COLO668 (cell line): ENCODE data around the gene SPACDR.

ENCODE experiments used
- DNase-seq: peaks from one replicate; lab custom pipeline; 2025; ENCODE audit not compliant: unreplicated experiment; lab: John Stamatoyannopoulos, UW

The SPACDR gene

DNA sequence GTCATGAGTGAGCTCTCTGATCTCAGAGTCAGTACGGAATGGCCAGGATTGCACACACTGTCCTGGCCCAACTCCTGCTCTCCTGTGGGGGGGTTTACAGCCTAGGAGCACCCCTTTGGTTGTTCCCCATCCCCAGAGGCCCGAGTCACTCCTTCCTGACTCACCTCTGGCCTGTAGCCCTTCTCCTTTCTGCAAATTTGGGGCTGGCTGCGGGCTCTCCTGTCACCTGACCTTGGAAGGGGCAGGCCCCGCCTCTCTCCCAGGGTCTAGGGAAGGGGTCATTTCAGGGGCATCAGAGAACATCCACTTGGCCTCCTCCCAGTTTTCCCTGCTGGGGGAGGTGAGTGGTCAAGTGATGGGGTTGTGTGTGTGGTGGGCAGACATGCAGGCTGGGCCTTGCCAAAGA, 21.4 kb upstream of the SPACDR start:
- DNase-seq = no peak

DNA sequence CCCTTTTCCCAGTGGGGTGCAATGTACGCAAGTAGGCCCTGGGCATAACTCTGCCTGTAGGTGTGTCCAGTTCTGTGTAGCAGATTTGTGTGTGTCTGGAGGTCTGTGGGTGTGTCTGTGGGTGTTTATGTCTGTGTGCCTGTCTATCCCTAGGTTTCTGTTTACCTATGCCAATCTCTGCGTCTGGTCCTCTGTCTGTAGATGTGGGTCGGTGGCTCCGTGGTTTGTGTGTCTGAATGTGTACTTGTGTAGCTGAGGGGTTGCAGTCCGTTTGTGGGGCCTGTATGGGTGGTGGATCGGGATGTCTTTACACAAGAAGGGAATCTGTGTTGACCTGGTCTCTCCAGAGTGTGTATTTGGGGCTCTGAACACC, 20.6 kb upstream of the SPACDR start:
- no peak for DNase-seq

DNA sequence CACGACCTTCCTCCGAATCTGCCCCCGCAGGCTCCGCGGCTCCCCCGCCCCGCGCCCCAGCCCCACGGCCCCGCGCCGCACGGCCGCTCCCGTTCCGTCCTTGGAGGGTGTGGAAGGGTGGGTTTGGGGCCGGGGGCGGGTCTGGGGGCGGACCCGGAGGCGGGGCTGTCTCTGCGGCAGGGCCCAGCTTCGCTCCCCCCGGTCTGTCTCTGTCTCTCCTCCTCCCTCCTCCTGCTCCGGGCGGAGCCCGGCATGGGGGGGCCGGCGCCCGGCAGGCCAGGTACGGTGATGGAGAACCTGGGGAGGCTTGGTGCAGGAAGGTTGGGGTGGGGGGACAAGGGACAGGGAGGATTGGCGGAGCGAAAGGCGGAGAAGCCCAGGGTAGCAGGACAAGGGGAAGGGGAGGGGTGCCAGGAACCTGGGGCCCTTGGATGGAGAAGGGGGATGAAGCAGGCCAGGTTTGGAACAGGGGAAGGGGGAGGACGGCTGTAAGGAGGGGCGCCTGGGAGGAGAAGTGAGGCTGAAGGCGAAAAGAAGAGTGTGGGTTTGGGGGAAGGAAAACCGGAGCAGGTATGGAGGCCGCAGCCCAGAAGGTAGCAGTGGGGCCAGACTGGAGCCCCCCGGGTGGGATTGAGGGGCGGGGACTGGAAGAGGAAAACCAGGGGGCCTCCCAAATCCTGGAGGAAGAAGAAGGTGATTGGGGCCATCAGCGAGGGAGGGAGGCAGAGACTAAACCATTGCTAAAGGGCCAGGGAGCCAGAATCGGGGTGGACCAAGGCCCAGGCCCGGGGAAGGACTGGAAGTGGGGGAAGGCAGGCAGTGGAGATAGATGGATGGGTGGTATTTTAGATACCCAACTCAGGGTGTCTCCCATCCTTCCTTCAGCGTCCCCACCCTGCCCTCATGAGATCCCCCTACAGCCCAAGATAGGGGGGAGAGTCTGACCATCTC, 19.9 kb upstream of the SPACDR start, which contains the start of gene NYAP1:
Gene NYAP1, plus strand, starts transcription at position 206 of the 951 bp plus-strand sequence. CDS start 1,385 bp downstream, outside the sequence.
- DNase-seq = no peak

DNA sequence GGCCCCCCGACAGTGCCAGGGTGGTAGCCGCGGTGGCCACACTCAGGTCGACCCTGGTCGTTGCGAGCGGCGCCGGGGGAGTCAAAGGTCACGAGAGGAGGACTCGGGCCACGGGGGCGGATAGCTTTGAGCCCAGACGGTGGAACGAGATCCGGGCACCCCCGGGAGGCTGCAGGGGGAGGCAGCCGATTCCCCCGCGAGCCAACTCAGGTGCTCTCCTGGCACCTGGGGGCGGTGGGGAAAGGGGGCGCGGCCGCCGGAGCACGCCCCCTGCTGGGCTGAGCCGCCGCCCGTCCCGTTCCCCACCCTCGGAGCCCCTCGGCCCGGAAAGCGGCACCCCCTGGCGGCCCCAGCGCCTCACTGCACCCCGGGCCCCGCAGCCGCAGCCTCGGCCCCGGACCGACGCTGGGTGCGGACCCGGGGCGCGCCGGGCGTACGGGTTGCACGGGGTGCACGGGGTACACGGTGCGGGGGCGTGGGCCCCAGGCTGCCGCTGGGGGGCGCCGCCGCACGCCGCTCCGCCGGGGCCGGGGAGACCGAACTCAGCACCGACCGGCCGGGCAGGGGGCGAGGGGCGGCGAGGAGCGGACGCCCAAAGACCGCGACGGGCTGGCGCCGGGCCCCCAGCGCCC, 19.1 kb upstream of the SPACDR start:
- peak; percentile 63 for DNase-seq

DNA sequence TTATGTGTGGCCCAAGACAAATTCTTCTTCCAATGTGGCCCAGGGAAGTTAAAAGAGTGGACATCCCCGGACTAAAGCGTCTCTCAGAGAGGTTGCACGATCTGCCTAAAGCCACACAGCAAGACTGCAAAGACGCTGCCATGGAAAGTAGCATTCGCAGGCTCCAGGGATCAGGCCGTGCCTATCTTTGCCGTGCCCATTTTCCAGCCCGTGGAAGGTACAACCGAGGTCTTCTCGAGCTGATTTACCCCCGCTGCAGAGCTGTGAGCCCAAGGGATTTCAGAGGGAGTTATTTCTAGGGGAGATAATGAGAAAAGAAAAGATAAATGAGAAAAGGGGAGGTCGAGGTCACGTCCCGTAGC, 18.6 kb upstream of the SPACDR start:
- no peak for DNase-seq

DNA sequence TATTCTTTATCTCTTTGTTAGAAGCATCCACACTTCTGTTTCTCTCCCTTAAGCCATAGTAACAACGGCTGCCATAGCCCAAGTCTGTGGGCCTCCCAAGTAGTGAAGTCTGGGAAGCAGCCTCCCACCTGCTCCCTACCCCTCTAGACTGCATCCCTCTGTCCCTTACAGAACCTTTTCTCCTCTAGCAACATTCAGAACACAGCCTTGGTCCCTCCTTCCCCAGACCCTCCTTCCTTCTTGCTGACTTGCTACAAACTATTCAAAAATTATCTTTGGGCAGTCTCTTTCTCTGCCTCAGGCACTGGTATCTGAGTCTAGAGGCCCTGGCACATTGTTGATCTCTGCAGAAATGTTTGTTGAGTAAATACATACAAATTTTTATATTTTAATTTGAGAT, 17.4 kb upstream of the SPACDR start:
- DNase-seq = no peak

DNA sequence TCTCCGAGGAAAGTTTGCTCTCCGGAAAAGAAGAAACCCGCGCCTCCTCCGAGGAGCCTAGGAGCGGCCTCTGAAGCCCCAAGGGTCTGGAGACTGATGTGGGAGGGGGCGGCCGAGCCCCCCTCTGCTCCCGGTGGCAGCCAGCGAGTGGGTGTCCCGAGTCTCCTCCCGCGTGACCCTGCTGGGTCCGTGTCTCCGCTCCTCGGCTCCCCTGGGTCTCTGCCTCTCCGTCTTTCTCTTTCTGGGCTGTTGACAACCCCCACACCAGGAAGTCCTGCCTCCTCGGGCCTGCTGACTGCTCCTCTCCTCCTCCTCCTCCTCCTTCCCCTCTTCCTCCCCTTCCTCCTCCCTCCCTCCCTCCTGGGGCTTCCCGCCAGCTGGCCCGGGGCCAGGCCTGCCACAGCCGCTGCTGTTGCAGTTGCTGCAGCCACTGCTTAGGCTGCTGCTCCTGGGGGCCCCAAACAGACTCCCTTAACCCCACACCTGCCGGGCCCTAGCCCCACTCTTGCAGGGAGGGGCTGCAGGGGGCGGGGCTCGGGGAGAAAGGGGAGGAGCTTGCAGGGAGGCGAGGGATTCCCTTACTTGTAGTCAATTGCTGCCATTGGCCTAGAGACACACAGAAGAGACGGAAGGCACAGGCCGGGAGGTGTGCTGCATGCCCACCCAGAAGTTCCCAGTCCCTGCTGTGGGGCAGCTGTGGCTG, 15.0 kb upstream of the SPACDR start, which contains the start of gene TSC22D4:
Gene TSC22D4, minus strand, starts transcription at position 257 of the 703 bp plus-strand sequence. CDS start 1,176 bp downstream, outside the sequence.
- DNase-seq = peak; percentile 83

DNA sequence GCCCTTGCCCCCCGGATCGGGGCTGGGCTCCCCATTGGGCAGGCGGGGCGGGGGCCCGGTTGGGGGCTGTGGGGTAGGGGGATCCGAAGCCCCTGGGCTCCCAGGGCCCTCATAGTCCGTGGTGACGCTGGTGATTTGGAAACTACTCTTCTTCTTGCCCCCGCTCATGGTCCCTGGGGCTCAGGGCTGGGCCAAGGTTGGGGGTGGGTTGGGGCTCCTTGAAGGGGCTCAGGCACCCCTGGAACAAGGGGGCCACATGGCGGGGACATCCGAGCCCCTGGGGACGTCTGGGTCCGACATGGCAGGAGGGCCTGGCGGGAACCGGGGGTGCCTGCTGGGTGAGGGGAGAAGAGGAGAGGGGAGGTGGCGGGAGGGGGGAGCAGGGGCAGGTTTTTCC, 13.8 kb upstream of the SPACDR start:
- DNase-seq = no peak

DNA sequence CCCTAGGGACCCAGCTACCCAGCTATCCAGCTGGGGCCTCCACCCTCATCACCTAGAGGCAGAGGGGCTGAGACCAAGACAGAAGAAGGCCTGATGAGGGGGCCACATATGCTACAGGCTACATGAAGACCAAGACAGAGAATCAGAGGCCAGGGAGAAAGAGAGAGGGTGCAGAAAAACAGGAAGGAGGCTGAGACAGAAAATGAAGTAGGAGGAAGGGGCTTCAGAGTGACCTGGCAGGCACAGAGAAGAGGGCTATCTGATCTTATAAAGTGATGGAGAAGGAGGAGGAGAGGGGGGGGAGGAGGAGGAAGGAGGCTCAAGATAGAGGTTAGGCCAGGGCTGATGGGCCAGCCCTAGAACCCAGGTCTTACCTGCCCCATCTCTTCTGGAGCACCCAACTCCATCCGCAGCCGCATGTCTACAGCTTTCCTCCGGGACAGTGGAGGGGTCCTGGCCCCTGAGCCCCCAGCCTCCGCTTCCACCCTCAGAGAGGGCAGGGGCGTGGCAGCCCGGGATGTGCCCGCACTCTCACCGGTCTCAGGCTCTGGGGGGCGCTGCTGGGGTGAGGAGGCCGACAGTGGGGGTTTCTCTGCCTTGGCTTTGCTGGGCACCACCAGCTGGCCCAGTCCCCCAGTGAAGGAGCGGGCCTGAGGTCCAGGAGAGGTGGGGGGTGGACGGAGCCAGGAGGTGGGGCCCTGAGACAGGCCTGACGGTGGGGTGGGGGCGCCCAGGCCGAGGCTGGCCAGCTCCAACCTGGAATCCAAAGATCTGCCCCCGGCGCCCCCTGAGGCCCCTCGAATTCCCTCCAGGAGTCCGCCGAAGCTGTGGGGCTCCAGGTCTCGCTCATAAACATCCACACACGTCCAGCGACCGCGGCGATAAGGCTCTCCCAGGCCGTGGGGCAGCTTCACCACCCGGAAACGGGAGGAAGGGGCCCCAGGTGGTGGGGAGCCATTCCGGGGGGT, 13.1 kb upstream of the SPACDR start:
- peak; percentile 22 for DNase-seq

DNA sequence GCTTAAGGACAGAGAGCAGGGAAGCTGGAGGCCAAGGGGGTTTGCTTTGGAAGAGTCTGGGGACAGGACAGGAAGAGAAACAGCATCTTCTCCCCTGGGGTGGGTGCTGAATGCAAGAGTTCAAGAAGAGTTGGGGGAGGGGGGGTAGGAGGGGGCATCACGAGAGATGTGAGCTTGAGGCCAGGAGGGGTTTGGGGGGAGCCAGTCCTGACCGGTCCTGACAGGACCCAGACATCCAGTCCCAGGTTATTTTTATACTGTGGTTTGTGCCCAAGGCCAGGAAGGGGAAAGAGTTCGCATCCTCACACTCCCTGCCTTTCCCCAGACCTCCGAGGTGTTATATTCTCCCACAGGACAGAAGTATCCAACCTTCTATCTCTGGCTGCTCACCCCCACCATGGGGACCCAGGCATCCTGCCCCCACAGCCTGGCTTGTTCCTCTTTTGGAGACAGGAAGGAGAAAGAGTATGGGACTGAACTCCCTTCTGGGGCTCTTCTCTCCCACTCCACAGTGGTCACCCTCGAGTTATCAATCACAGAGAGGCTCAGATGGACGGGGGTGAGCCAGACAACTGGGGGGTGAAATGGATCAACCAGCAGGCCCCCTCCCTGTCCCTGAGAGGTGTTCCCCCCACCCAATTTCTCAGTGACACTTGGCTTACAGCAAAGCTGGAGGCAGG, 12.2 kb upstream of the SPACDR start:
- DNase-seq = no peak

DNA sequence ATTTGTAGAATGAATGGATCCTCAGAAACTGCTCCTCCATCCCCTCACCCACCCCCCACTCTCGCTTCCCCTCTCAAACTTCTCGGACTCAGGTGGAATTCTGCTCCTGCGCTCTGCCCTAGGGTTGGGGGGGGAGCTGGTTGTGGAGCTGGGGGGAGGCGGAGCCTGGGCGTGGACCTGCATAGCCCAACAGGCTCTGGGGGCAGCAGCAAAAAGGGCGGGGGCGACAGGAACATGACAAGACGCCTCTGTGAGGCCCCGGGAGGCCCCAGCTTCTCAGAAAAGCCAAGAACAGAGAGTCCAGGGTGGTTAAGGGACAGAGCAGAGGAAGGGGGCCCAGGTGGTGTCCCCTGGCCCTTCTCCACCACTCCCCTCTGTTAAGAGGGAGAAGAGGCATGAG, 11.5 kb upstream of the SPACDR start:
- DNase-seq = no peak

DNA sequence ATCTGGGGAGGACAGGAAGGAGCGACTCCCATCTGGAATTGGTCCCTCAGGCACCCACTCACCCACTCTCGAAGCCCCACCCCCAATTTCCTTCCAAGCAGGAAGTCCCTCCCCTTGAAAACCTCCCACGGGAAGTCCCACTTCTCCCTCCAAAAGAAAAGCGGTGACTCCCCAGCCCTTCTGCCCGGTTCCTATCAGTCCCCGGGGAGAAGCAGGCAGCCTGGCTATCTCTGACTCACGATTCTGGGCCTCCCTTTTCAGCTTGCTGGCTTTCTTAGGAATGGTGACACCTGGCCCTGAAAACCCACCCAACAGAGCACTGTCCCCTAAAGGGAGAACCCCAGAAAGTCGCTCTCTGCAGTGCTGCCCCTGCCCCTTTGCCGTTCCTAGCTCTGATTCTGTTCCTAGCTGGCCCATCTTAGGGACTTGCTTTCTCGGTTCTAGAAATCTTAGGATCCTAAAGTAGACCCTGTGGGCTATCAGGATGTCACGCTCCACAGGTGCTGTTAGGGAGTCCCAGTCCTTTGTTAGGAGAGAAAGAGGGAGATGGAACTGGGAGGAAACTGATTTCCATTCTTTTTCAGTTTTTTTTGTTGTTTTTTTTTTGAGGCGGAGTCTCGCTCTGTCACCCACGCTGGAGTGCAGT, 8.9 kb upstream of the SPACDR start:
- no peak for DNase-seq

DNA sequence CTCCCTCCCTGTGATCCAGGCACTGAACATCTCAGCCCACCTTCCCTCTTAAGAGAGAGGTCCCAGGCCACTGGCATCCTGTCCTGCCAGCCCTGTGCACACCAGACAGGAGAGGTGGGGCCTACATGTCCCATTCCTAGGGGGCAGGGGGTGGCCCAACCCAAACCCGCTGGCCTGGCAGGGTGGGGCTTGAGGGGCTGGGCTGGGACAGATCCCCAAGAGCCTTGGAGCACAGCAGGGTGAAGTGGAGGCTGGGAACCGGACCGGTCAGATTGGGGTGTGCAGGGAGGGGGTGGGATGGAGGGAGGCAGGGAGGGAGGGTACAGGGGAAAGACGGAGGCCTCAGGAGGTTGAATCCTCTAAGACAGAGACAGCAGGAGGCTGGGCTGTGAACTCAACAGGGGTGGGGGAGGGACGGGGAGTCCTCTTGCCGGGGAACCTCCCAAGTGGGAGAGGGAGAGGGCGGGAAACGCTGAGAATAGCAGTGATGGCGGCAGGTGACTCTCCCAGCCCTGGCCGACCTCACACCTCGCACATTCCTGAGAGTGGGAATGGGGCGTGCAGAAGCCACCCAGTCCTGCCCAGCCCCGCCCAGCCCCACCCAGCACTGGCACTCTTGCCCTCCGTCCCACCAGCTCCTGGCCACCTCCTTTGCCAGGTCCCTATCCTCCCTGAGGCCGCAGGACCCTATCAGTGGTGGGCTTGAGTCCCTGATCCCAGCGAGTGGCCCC, 8.2 kb upstream of the SPACDR start:
- DNase-seq = no peak

DNA sequence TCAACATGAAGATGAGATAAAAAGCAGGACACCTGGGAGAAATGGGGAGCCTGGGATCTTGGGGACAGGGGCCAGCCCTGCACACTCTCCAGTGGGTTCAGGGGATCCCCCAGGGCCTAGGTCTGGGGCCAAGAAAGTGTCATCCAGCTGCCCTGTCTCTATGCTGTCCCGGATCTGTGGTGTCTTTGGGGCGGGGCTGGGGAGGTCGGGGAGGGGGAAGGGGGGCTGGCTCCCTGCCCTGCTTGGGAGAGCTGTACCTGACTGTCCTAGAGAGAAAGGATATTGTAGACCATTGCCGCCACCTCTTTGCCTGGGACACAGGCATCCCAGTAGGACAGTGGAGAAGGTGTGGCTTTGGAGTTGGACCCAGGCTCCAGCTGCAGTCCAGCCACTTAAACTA, 7.0 kb upstream of the SPACDR start:
- no peak for DNase-seq

DNA sequence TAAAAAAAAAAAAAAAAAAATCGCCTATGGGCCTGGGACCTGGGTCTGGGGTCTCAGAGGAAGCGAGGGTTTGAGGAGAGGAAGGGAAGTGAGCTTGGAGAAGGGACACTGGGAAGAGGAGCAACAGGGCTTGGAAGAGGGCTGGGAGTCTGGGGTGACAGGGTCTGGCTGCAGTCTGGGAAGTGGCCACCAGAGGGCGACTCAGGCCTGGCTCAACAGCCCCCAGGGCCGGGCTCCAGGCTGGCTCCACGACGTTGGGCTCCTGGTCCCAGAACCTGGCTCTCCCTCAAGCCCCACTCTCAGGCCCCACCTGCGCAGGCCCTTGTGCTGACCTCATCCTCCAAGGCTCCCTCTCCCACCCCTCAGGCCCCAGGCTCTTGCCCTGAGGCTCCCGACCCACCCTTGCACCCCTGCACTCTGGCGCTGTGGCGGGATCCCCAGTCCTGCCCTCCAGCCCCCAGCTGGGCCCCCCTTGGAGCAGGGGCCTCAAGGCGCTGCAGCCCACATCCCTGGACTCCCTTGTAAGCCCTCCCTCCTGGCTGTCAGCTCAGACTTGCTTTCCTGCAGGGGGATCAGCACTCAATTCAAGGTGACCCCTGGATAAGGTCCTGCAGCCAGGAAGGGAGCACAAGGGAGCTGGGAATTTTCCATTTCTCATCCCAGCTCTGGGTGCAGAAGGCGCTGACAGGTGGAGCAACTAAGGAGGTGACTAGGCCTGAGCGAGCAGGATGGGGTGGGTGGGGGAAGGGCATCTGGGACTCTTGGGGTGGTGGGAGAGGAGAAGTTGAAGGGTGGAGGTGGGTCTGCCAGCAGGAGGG, 5.4 kb upstream of the SPACDR start:
- DNase-seq = peak; percentile 82

DNA sequence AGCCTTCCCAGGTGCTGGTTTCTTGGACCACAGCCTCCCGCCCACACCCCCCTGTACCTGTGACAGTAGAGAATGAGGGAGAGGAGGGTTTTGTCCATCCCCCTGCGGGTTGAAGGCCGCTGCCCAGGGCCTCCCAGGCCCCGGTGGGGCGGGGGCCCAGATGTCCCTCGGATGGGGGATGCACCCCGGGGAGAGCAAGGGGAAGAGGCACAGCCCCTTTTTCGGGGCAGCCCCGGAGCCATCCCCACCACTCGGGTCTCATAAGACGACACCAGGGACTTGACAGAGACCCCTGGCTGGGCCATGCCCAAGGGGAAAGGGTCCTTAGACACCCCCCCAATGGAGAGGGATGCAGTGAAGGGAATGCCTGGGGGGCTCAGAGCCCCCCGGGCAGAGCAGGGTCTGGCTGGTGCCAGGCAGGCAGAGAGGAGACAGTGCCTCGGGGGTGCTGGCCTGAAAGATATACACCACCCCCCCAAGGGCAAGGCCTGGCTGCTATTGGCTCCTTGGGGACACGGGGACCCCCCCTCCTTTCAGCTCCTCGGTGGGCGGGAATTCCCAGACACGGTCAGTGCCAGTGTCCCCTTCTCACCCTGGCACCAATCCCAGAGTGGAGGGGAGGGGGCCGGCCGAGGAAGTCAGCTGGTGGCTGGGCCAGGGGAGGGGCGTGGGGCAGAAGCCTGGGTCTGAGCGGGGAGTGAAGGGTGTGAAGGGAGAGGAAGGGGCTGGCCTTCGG, 3.7 kb upstream of the SPACDR start:
- no peak for DNase-seq
